Kasumi-1 (cell line): ENCODE measurements around the gene LAMA1.

ENCODE experiments used
- DNase-seq, 2 experiments: peaks; one replicate each; lab custom pipeline; 2025; lab: John Stamatoyannopoulos, UW

Gene LAMA1

DNA sequence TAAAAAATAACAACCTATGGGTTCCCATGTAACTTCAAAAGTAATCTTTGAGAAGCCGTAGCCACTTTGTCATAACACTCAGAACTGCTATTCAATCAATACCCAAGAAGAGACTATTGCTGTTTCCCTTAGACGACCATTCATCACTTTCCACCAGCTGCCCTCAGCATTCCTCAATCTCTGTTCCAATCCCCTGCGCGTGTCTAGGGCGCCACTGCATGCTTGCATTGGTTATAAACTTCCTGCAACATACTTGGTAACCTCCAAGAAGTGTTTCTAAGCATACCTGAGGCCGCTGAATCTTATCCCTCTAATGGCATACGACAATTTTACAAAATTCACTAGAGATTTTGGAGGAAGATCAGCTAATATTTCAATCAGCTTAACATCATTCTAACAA lies 134.2 kb downstream of the LAMA1 start:
- no peak for DNase-seq

DNA sequence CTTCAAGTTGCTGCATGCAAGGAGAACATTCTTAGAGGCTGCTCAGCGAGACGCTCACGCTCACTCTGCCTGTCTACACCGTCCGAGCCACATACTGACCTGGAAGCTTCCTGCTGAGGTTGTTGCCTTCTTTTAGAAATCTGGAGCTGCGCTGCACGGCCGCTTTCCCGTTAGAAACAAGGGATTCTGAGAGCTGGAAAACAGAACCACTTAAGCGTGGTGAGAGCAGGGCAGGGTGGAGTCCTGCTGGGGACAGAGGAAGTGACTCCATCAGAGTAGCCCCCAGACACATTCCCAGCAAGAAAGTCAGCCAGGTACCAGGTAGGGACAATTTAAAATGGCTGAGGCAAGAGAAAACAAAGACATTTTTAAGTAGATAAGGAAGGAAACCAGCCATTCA lies 135.2 kb downstream of the LAMA1 start:
- no peak for DNase-seq

DNA sequence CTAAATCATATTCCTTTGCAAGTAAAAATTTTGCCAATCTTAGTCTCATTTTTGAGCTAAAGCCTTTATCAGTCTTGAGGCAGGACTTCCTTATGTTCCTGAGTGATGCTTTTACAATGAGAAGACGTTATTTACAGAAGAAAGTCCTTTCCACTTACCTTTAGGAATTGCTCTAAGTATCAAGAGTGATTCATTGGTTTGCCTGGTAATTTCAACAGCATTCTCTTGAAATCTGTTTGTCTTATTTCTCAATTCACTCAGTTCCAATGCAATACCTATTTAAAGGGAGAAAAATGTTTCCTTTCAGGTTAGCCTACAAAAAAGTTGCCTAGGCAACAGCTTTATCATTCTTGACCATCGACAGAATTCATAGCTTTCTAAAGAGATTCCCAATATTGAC lies 137.2 kb downstream of the LAMA1 start:
- DNase-seq = no peak

DNA sequence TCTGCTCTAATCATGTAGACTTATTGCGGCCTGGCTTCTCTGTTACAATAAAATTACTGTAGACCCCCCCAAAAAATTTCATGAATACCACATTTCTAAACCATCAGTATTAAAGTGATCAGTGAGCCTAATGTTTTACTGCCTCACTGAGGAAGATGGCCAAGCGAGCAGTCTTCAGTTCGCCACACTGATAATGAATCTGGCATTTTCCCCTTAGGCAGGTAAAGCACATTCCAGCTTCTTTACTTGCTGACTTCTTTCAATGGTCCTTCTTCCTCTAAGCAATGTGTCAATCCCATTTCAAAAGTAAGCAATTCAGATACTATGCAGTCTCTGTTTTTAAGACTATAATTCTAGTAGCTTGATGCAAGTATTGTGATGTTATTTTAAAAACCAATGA lies 137.6 kb downstream of the LAMA1 start:
- no peak for DNase-seq

- DNase-seq = no peak
Observed at GRCh38 chr18:6976935-6977334, 140.7 kb downstream of the LAMA1 start.

DNA sequence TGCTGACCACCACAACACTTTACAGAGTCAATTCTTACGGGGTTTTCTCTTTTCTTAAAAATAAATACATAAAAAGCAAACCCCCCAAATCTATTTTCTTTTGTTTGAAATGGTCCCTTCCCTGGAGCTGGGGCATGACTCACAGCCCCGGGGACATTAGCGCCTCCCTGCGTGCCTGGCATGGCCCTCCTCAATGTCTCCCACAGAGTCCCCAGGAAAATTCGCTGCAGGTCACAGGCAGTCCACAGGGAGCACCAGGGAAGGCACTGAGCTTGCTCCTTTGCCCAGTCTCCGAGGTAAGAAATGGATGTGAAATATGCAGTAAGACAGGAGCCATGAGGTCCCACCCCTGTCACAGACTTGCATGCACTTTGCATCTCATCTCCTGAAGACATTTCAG lies 142.5 kb downstream of the LAMA1 start:
- no peak for DNase-seq

- no peak for DNase-seq
Observed at GRCh38 chr18:6971823-6972478, 145.6 kb downstream of the LAMA1 start.

DNA sequence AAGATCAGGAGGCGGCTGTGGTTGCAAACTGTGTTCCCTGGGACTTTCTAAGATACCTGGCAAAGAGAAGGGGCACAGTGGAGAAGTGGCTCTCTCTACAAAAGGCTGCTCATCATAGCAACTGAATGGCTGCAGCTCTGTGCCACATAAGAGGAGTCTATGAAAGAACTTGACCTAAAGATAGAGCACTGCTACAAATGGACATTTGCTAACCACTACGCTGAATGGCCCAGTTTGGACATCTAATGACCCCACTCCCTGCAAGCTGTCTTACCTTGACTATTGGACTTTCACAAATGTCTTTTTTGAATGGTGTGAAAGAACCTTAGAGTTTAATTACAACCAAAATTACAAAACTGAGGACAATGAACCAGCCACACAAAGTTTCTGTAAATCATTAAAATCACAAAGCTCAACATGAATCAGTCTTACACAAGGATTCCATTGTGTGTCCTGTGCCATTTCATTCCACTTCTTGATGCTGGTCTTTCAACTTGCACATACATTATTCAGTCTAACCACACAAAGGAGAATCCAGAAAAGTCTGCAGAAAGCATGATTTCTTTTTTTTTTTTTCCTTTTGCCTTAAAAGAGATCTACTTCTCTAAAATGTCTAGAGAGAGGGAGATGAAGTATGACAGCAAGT lies 154.0 kb downstream of the LAMA1 start:
- DNase-seq = no peak

DNA sequence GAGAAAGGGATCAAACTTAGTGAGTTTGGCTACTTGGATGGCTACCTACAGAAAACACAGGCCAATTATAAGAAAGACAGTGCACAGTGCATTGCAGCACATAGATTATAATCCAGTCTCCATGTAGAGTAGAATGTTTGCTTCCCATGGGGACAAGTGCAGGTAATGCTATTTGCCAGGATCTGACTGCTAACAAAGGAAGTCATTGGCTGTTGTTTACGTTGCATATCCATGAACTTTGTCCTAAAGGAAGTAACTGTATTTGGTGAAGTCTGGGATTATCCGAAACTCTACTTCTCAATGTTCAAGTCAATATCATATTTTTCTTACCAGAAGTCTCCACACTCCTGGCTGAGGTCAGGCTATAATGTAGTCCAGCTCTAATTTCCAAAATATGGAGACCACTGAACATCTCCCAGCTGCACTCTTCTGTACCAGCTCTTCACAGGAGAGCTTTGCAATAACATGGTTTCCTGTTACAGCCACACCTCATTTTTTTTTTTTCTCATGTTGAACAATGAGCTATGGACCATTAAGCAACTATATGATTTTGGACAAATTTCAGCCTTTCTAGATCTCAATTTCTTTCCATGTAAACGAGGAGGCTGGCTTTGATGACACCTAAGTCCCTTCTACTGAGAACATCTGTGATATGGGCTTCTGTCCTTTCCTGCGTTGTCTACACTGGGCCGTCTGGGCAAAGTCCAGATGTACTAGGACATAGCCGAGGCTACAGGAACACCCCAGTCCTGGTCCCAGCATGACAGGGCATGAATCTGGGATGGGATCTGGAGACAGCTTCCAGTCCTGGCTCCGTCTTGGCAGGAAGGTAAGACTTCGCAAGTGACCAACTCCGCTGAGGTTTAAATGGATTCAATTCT lies 154.8 kb downstream of the LAMA1 start:
- no peak for DNase-seq

- DNase-seq = no peak
Observed at GRCh38 chr18:6961331-6961730, 156.3 kb downstream of the LAMA1 start.

GRCh38 chr18:6960656-6961055 lies 156.9 kb downstream of the LAMA1 start:
- DNase-seq = no peak

GRCh38 chr18:6960124-6960523 lies 157.5 kb downstream of the LAMA1 start:
- no peak for DNase-seq

DNA sequence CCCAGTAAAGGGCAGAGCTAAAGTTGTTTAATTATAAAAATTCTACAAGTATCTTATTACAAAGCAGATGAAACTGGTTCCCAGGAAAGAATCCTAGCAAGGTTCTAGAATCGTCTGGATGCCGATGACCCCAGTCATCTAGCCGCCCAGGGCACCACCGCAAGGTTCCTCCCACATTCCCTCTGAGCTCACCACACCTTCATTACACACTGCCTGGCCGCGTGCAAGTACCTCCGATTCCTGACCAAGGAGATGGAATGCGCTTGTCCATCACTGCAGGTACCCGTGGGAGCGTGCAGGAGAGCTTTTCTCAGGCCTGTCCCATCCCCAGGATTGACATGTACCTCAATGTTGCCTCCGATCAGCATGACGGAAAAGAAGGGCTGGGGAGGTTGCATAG lies 158.5 kb downstream of the LAMA1 start:
- no peak for DNase-seq

GRCh38 chr18:6956999-6957398 lies 160.6 kb downstream of the LAMA1 start:
- no peak for DNase-seq

DNA sequence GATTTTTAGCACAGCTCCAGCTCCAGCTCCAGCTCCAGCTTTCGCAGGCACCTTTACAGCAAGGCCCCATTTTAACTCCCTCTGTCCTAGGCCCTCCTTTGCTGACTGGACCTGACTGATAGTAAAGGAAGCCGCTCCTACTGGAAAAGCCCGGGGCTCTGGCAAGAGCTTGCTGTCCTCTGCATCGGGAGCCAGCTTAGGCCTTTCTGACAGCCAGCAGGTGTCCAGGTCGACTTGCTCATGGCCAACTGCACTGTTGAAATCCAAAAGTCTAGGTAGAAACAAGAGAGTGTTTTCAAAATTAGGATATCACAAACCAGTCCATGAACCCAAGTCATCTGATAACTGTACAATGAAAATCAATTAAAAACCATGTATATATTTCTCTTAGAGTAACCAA lies 161.1 kb downstream of the LAMA1 start:
- no peak for DNase-seq

GRCh38 chr18:6955304-6955703 lies 162.3 kb downstream of the LAMA1 start:
- no peak for DNase-seq

GRCh38 chr18:6954501-6954900 lies 163.1 kb downstream of the LAMA1 start:
- no peak for DNase-seq

GRCh38 chr18:6951336-6952090 lies 166.1 kb downstream of the LAMA1 start:
- no peak for DNase-seq

GRCh38 chr18:6950641-6951040 lies 167.0 kb downstream of the LAMA1 start:
- no peak for DNase-seq

DNA sequence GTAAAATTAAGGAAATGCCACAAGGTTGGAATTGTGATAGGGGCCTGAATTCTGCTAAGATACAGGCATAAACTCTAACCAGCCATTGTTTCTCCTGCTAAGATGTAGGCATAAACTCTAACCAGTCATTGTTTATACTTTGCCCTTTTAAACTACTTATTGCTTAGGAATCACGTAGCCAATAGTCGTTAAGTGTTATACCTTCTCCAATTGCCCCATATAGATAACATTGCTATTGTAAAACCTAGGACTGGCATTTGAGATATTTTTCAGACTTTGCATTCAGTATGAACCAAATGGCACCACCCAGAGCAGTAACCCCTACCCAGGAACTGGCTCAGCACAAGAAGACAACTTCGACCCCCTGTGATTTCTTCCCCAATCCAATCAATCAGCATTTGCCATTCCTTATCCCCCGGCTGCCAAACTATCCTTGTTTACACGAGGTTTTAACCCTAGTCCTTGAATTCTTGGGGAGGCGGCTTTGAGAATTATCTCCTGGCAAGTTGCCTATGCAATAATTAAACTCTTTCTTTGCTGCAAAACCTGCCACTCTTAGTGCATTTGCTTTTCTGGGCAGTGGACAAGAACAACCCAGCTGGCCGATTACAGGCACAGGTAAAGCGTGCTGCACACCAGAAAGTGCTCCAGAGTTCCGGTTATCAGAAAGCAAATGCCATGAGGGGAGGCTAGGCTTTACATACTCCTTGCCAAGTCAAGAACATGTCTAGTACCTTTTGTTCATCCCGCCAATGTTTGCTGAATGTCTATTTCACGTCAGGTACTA lies 167.6 kb downstream of the LAMA1 start:
- DNase-seq = no peak

DNA sequence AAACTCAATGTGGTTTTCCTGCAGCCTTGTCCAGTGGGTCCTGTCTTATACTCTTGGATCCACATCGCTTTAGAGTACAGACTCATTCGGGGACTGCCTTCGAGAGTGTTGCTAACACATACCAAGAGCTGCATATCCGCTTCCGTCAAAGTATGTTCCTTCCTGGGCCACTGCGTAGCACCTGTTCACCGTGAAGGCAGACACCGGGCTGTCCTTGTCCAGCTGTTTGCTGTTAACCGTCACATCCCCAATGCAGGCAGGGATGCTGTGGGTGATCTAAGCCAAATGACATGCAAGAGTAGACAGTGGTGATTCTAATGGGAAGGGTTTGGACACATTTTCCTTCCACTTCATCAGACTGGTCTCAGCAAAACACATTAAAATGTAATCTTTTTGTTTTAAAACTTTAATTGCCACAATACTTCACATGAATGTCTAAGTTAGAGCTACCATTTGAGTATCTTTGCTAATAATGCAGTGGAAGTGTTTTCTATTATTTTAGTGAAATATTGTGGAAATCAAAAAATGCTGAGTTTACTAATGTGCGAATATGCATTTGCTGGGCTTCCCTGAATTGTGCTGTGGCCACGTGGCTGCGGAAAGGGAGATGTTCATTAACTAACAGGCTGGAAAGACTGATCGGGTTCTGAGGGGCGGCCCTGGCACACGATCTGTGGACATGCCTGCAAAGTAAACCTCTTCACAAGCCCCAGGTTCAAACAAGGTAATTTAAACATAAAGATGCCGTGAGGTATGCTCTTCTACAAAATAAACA lies 169.1 kb downstream of the LAMA1 start:
- DNase-seq = no peak
